CD4-positive, alpha-beta T cell (primary cell): ENCODE measurements around the gene PLXDC1. TPM values are rescaled to one million over a fixed set of nuclear protein-coding genes. Genes with fewer than 3 reads are reported as not detected.

Experiments
- ATAC-seq: fragments of 200-7000 bp; cut with Tn5 transposase; one replicate; pipeline ENCODE4 v1.10.0; 2022; ENCODE audit warnings: mild to moderate bottlenecking; ENCODE audit not compliant: poor library complexity
- CTCF ChIA-PET: fragments of 350-600 bp; sonication (Branson Sonifier 250); formaldehyde crosslinking; loops from one replicate; lab custom pipeline; 2021; ENCODE audit warnings: antibody characterized with exemption, inconsistent platforms; lab: Charles Lee
- POLR2A ChIA-PET: fragments of 350-600 bp; sonication (Branson Sonifier 250); formaldehyde crosslinking; loops from one replicate; lab custom pipeline; 2021; ENCODE audit warnings: antibody characterized with exemption, inconsistent platforms; lab: Charles Lee
- DNase-seq, 14 experiments: peaks; one replicate each; pipeline ENCODE4 v3.0.0-alpha.2; 2013 to 2020; ENCODE audit warnings: mixed read lengths in 2 of 14
- H3K27ac ChIP-seq, 2 donors: one replicate each; pipeline versions ENCODE4 v1.5.1 to v1.7.0; 2013; ENCODE audit warnings: low read length in 2 of 2, low read depth in 1 of 2, mild to moderate bottlenecking in 1 of 2
- H3K27me3 ChIP-seq, 2 experiments: 1 replicate in 1 of 2; 2 replicates in 1 of 2; pipeline versions ENCODE4 v1.6.1 to v1.7.0; 2013; ENCODE audit warnings: low read length in 2 of 2, control low read depth in 1 of 2, mild to moderate bottlenecking in 1 of 2, moderate library complexity in 1 of 2; ENCODE audit not compliant: insufficient read depth in 2 of 2, control insufficient read depth in 1 of 2
- H3K36me3 ChIP-seq: one replicate; pipeline ENCODE4 v1.6.1; 2013; ENCODE audit warnings: low read length, control low read depth; ENCODE audit not compliant: insufficient read depth
- H3K4me1 ChIP-seq: one replicate; pipeline ENCODE4 v1.6.1; 2013; ENCODE audit warnings: low read length, control low read depth; ENCODE audit not compliant: insufficient read depth
- H3K4me3 ChIP-seq: one replicate; pipeline ENCODE4 v1.5.1; 2013; ENCODE audit warnings: mild to moderate bottlenecking, low read length, moderate library complexity
- H3K9me3 ChIP-seq, 2 experiments: 1 replicate in 1 of 2; 2 replicates in 1 of 2; pipeline versions ENCODE4 v1.6.1 to v1.7.0; 2013; ENCODE audit warnings: low read length in 2 of 2, mild to moderate bottlenecking in 2 of 2, control low read depth in 1 of 2, moderate library complexity in 1 of 2; ENCODE audit not compliant: control insufficient read depth in 1 of 2, insufficient read depth in 1 of 2
- H3K27ac Mint-ChIP-seq: one replicate; pipeline ENCODE4 v1.8.0; 2020; ENCODE audit warnings: mixed read lengths
- H3K27me3 Mint-ChIP-seq: one replicate; pipeline ENCODE4 v1.8.0; 2021; ENCODE audit warnings: mixed read lengths
- H3K36me3 Mint-ChIP-seq: one replicate; pipeline ENCODE4 v1.8.0; 2021; ENCODE audit warnings: low read depth, mixed read lengths
- H3K4me1 Mint-ChIP-seq: one replicate; pipeline ENCODE4 v1.8.0; 2021; ENCODE audit warnings: low read depth, mixed read lengths
- H3K4me3 Mint-ChIP-seq: one replicate; pipeline ENCODE4 v1.8.0; 2020; ENCODE audit warnings: mild to moderate bottlenecking, mixed read lengths
- H3K9me3 Mint-ChIP-seq: one replicate; pipeline ENCODE4 v1.8.0; 2020; ENCODE audit warnings: mixed read lengths
- CTCF ChIP-seq: fragments of 200-600 bp; IDR thresholded peaks from one replicate; pipeline ENCODE4 v1.8.0; 2022; ENCODE audit warnings: antibody characterized with exemption, mild to moderate bottlenecking
- intact Hi-C, 2 experiments: fragments of 100-400 bp; cut with DNase I in 1 of 2; cut with micrococcal nuclease in 1 of 2; formaldehyde crosslinking; loops; one replicate each; pipeline versions ENCODE4 v1.15.1 to v1.9.0; 2023 to 2025; cut with DNase I, micrococcal nuclease
- total RNA-seq, 174 experiments: library from RNA in 2 of 174; stranded (reverse) in 2 of 174; gene quantifications; one replicate each; pipeline ENCODE4 v1.2.3 and lab custom pipeline; 2021 to 2026

PLXDC1 gene
- total RNA-seq, 2 experiments from 2014 or later, result 66.7 to 67.6 TPM

- no peak for ATAC-seq
- Mint-ChIP-seq H3K4me3 (no peak overlapping the region), H3K27ac (no peak overlapping the region), H3K27me3 (no peaks in the 10 kb centered on the region), H3K9me3 (no peaks in the 10 kb centered on the region), H3K36me3 (peaks cover 9% of the 10 kb centered on the region), H3K4me1 (peaks cover 30% of the 10 kb centered on the region)
- intact Hi-C loops, result no loop called here
- Histone ChIP-seq H3K4me3 (no peak overlapping the region), H3K9me3 (no peaks in the 10 kb centered on the region), H3K27ac (no peak overlapping the region), H3K4me1 (peaks cover 45% of the 10 kb centered on the region), H3K27me3 (no peaks in the 10 kb centered on the region), H3K36me3 (peaks cover 34% of the 10 kb centered on the region)
- ChIA-PET CTCF (interaction anchor here (1.3 kb wide), 1 partner anchor 19 kb away, joined by 3 read pairs; no protein-coding TSS in a partner anchor), POLR2A (no interaction called here)
- peak in 1 of 14 experiments; percentile 16 for DNase-seq
- no peak for TF ChIP-seq CTCF
Observed at GRCh38 chr17:39193346-39193745, 41.9 kb upstream of the PLXDC1 start.

- ATAC-seq (no peak), DNase-seq (no peak)
- no peaks in the 10 kb centered on the region for H3K27me3 Mint-ChIP-seq
- Histone ChIP-seq H3K36me3 (peaks cover 34% of the 10 kb centered on the region), H3K4me3 (no peak overlapping the region), H3K27ac (no peak overlapping the region), H3K4me1 (peaks cover 40% of the 10 kb centered on the region), H3K9me3 (no peaks in the 10 kb centered on the region), H3K27me3 (no peaks in the 10 kb centered on the region)
- no peak for TF ChIP-seq CTCF
- POLR2A ChIA-PET, result no interaction called here
- H3K4me3 Mint-ChIP-seq, result no peak overlapping the region
- H3K36me3 Mint-ChIP-seq, result peaks cover 10% of the 10 kb centered on the region
- intact Hi-C loops, result no loop called here
- CTCF ChIA-PET, result interaction anchor here (1.3 kb wide), 1 partner anchor 18 kb away, joined by 3 read pairs; no protein-coding TSS in a partner anchor
- peaks cover 25% of the 10 kb centered on the region for H3K4me1 Mint-ChIP-seq
- H3K9me3 Mint-ChIP-seq, result no peaks in the 10 kb centered on the region
- H3K27ac Mint-ChIP-seq, result no peak overlapping the region
Observed at GRCh38 chr17:39192901-39193300, 41.5 kb upstream of the PLXDC1 start.

GRCh38 chr17:39191750-39192510 is 40.5 kb upstream of the PLXDC1 start:
- TF ChIP-seq CTCF, result no peak
- ChIA-PET POLR2A (interaction anchor here (1.2 to 1.5 kb wide), 2 partner anchors 8 to 39 kb away, joined by 4 read pairs; no protein-coding TSS in a partner anchor), CTCF (interaction anchor here (0.6 to 1.3 kb wide), 2 partner anchors 17 to 215 kb away, joined by 3 read pairs; no protein-coding TSS in a partner anchor)
- Histone ChIP-seq H3K4me3 (no peak overlapping the region), H3K27me3 (no peaks in the 10 kb centered on the region), H3K9me3 (no peaks in the 10 kb centered on the region), H3K27ac (no peak overlapping the region), H3K4me1 (peaks cover 33% of the 10 kb centered on the region), H3K36me3 (peaks cover 43% of the 10 kb centered on the region)
- DNase-seq (no peak), ATAC-seq (no peak)
- H3K27me3 Mint-ChIP-seq, result no peaks in the 10 kb centered on the region
- no peak overlapping the region for H3K27ac Mint-ChIP-seq
- no peaks in the 10 kb centered on the region for H3K9me3 Mint-ChIP-seq
- H3K4me1 Mint-ChIP-seq, result peaks cover 24% of the 10 kb centered on the region
- intact Hi-C loops, result no loop called here
- H3K36me3 Mint-ChIP-seq, result peaks cover 20% of the 10 kb centered on the region
- peak overlapping the region; percentile 21 for H3K4me3 Mint-ChIP-seq
